HG02884 (cell line): ENCODE measurements around the gene CAPN10.
A peak's percentile ranks its signal among the peaks of the same experiment; 100 is the strongest.
"Not testable (repeated sequence)": the region's sequence is repeated elsewhere in the genome, so short reads cannot be mapped to it uniquely, and the experiment has no call there.

ENCODE experiments used
- ATAC-seq: cut with Tn5 transposase; IDR thresholded peaks from one replicate; pipeline ENCODE4 v1.9.1; 2021; ENCODE audit warnings: mild to moderate bottlenecking, moderate library complexity; ENCODE audit not compliant: unreplicated experiment

CAPN10 gene, protein sequence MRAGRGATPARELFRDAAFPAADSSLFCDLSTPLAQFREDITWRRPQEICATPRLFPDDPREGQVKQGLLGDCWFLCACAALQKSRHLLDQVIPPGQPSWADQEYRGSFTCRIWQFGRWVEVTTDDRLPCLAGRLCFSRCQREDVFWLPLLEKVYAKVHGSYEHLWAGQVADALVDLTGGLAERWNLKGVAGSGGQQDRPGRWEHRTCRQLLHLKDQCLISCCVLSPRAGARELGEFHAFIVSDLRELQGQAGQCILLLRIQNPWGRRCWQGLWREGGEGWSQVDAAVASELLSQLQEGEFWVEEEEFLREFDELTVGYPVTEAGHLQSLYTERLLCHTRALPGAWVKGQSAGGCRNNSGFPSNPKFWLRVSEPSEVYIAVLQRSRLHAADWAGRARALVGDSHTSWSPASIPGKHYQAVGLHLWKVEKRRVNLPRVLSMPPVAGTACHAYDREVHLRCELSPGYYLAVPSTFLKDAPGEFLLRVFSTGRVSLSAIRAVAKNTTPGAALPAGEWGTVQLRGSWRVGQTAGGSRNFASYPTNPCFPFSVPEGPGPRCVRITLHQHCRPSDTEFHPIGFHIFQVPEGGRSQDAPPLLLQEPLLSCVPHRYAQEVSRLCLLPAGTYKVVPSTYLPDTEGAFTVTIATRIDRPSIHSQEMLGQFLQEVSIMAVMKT

DNA sequence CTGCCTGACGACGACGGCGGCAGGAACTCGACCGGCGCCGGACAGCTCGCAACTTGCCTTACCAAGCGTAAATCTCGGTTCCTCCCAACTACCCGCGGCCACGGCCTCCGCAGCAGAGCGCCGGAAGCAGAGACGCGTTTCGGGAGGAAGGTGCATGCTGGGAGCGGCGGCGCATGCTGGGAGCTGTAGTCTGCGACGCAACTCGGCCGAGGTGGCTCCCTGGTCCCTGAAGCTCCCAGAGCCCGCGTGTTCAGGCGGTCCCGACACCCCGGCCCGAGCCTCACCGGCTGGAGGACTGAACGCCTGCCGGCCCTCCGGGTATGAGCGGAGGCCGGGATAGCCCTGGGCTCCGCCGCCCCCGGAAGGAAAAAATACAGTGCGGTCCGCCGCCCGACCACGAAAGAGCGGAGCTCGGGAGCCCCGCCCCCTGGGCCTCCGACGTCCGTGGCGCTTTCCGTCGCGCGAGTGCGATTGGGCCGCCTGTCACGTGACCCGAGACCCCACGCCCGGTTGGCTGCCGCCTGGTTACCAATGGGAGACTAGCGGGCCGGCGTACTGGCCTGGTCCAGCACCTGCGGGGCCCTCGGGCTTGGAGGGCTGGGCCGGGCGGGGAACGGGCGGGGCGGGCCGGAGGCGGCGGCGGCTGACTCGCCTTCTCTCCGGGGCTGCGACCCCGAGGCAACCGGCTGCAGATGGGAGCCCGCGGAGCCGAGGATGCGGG lies at the start of gene CAPN10:
Gene CAPN10, plus strand, starts transcription at position 537 of the 721 bp plus-strand sequence. Its CDS starts 178 bp downstream, at position 715.
- ATAC-seq = peak; percentile 56

DNA sequence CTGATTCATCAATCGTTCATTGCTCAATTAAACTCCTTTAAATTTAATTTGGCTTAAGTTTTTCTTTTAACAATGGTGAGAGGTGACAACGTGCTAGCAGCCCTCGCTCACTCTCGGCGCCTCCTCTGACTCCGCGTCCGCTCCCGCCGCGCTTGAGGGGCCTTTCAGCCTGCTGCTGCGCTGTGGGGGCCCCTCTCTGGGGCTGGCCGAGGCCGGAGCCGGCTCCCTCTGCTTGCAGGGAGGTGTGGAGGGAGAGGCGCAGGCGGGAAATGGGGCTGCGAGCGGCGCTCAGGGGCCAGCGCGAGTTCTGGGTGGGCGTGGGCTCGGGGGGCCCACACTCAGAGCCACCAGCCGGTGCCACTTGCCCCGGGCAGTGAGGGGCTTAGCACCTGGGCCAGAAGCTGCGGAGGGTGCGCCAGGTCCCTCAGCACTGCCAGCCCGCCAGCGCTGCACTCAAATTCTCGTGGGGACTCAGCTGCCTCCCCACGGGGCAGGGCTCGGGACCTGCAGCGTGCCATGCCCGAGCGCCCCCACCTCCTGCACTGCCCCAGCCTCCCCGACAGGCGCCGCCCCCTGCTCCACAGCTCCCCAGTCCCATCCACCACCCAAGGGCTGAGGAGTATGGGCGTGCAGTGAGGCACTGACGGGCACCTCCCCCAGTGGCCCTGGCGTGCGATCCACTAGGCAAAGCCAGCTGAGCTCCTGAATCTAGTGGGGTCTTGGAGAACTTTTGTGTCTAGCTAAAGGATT lies 48.3 kb upstream of the CAPN10 start:
- no peak for ATAC-seq

DNA sequence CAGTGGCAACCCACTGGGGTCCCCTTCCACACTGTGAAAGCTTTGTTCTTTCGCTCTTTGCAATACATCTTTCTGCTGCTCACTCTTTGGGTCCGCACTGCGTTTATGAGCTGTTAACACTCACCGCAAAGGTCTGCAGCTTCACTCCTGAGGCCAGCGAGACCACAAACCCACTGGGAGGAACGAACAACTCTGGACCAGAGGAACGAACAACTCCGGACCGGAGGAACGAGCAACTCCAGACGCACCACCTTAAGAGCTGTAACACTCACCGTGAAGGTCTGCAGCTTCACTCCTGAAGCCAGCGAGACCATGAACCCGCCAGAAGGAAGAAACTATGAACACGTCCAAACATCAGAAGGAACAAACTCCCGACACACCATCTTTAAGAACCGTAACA lies 47.4 kb upstream of the CAPN10 start:
- ATAC-seq = not testable (repeated sequence)

DNA sequence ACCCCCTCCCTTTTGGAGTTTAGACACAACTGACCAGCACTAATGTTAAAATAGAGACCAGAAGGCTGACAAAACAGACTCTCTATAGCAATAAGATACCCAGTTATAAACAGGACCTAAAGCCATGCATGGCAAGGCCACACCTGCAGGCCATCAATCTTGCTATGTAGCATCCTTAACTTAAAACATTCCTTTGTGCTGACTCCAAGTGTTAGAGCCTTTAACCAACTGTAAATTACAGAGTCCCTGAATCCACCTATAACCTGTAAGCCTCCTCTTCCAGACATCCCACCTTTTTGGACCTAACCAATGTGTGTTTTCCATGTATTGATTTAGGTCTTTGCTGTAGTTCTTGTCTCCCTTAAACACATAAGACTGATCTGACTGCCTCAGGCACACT lies 46.6 kb upstream of the CAPN10 start:
- no peak for ATAC-seq

DNA sequence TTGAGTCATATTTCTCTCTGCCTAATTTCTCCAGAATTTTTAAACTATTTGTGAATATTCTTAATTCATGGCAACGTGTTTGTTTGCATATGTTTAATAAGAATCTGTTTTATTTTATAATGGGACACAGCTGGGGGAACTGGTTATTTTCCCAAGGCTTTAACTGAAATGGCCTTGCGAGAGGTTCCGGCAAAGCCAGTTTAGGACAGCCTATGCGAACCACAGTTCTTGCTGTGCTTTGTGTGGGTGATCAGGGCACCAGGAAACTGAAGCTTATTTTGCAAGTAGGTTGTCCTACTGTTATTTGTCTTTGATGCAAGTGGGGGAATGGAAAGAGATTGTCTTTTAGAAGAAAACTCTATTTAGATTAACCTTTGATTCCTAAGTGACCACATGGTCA lies 35.2 kb upstream of the CAPN10 start:
- no peak for ATAC-seq

DNA sequence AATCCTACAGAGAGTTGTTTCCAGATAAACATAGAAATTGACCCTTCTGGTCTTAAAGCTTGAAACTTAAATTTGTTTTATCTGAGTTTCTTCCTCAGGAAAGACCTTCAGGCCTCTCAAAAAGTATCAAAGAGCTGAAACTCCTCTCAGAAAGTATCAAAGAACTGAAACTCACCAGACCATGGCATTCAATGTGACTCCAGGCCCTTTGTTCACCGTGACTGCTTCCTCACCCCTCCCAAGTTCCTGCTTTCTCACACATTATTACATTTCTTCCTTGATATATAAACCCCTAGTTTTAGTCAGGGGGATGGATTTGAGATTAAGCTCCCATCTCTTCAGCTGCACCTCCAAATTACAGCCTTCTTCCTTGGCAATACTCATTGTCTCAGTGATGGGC lies 34.7 kb upstream of the CAPN10 start:
- no peak for ATAC-seq

DNA sequence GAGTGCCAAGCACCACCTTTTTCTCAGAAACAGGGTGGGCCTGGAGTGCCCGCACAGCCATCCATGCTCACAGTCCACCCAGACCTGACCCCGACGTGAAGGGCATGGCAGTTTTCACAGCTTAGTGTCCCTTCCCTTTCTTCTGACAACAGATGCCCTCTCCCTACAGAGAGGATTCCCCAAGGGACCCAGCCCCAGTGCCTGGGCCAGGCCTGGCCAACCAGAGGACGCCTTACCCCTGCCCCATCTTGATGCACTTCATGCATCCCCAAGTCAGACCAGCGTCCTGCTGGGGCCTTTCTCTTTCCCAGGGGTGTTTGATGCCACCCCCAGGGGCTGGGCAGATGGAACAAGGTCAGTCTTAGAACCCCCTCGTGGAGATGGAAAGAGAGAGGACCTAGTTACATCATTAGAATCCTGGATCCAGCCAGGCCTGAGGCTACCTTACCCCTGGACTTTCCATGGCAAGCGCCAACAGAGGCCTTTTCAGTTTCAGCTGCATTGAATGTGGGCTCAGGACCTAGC lies 32.5 kb upstream of the CAPN10 start:
- ATAC-seq = no peak

DNA sequence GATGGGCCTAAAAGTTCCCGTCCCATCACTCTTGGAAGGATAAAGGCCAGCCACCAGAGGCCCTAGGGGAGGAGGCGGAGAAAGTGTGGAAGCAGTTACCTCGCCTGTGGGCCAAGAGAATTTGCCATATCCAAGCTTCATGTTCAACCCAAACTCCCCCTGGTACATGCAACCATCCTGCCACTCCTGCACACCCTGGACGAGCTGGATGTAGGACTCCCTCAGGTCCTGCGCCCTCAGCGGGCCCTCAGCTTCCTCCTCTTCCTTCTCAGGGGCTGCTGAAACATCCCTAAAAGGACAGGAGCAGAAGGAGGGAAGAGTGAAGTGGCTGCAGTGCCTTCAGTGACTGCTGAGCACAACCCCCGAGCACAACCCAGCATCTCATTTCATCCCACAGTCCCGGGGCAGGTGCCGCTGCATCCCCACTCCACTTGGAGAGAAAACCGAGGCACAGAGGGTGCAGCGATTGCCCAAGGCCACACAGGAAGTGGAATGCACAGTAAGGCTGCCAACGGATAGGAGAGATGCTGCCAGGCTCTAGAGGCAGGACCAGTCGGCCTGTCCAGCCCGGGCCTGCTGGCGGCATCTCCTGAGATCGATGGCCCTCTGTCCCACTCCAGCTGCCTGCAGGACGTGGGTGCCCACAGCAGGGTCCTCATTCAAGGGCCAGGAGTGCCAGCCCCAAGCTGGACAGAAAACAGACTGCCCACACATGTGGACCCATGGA lies 31.6 kb upstream of the CAPN10 start:
- no peak for ATAC-seq

DNA sequence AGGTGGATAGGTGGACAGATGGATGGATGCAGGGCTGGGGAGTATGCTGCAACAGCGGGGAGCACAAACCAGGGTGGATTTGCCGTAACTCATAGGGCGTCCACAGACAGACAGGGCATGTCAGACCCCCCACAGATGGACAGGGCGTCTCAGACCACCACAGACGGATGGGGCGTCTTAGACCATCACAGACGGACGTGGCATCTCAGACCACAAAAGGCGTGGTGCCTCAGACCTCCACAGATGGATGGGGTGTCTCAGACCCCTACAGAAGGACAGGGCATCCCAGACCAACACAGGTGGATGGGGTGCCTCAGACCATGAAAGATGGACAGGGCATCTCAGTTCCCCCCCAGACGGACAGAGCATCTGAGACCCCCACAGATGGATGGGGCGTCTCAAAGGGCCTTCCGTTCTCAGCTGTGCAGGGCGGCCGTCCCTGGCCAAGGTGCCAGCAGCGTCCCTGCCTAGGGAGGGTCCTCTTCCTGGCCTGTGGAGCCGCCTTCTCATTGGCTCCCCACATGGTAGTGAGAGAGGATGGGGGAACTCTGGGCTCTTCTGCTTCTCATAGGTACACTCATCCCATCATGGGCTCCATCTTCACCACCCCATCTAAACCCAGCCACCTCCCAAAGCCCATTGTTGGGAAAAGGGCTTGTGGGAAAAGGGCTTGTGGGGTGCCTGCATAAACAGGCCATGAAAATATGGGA lies 30.8 kb upstream of the CAPN10 start:
- ATAC-seq = no peak

DNA sequence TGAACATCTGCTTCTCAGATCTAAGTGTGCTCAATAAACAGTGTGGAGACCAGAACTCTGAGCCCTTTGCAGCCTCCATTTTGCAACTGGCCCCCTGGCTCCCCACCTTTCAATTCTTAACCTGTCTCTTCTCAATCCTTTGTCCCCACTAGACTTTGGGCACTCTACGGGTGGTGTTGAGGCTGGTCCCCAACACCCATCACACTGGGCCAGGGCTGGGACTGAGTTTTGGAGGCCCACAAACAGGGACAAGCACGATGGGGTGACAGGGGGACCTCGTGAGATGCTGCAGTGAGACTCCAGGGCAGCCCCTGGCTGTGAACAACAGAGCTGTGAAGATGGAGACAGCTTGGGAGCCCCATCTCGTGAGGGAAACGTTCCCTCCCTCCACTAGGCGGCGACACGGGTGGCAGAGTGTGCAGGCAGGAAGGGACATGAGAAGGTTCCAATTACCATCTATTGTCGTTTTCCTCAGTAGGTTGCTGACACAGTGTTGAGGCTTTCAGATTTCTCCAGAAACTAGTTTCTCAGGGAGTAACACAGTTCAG lies 29.9 kb upstream of the CAPN10 start:
- ATAC-seq = no peak

DNA sequence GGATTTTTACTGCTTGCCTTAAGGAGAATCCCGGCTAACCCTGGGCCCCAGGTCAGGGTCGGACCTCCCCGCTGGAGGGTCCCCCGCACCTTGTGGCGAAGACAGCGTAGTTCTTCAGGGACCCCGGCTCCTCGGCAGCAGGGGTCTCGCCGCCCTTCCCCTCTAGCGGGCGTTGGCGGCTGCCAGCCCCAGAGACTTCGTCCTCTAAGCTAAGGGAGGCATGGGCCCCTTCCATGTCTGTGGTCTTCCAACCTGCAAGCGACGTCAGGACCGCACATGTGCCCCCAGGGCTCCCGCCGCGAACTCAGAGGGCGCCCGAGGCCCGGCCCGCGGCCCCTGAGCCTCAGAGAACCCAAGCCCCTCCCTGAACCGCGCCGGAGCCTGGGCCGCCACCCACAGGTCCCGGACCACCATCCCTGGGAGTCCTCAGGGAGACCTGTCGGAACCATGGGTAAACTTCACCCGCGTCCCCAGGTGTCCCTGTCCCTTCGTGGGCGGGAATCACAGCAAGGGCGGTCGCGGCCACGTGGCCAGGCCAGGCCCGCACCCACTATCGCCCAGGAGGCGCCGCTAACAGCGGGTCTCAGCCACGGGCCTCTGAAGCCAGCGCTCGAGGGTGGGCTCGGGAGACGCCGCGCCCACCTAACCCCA lies 29.3 kb upstream of the CAPN10 start:
- ATAC-seq = no peak

DNA sequence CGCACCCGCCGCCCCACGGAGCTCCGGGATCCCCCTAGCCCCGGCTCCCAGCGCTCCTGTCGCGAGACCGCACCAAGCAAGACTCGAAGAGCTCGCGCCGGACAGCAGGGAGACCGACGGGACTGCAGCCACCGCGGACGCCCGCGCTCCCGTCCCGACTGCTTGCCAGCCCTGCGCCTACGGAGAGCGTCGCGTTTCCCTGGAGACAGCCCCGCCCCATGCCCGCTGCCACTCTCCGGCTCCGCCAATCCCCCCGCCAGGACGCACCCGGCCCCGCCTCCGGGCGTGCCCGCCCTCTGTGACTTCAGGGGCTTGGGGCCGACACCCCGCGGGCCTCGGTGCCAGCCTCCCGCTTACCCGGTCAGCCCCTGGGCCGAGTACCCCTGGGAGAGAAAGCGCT lies 28.7 kb upstream of the CAPN10 start, which contains the start of gene ANKMY1:
Gene ANKMY1, minus strand, starts transcription at position 181 of the 400 bp plus-strand sequence. CDS start 653 bp downstream, outside the sequence.
- no peak for ATAC-seq

DNA sequence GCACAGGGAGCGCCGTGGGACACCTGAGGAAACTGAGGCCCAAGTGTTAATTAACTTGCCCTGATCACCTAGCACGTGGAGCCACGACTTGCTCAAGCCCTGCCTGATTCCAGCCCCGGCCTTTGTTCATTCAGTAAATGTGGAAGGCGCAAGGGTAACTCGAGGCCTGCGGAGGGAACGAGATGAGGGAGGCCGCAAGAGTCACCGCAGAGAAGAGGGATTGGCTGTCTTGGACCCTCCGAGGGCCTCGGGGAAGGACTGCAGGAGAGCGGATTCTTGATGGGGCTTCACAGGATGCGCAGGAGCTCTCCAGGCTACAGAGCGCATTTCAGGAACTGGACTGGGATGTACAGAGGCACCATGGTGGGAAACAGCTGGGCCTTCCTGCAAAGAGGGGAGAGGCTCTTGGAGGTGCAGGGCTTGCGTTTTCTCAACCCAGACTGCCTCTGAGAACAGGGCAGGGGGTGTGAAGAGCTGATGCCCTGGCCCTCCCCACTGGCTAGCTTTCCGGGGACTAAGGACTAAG lies 28.2 kb upstream of the CAPN10 start:
- ATAC-seq = no peak

DNA sequence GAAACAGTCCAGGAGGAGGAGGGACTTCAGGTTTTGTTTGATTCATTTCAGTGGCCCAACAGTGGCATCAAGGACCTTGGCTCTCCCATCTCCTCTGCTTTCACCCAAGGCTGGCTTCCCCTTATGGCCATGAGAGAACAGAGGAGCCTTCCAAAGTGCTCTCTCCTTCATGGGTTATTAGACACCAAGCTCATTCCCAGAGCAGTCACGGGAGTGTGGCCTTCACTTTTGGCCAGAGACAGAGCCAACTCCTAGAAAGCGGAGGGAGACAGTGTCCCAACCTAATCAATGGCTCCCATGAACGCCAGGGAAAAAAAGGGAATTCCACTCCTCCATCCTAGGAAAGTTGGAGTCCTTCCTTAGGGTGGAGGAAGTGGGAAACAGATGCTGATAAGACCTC lies 27.2 kb upstream of the CAPN10 start:
- no peak for ATAC-seq

DNA sequence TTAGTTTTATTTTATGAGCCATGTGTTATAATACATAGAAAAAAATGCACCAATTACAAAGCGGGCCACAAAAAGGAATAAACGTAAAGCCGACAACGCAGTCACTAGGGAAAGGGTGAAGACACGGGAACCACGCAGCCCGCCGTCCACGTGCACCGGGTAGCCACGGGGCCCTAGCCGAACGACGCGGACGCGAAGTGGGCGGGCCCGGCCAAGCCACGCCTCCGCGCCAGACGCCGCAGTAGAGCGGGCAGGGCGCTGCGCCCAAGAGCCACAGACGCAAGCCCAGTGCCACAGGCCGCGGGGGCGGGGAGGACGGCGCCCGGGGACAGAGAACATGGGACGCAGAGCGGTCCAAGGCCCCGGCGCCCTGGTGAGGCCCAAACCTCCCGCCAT lies 26.5 kb upstream of the CAPN10 start, which contains the start of gene DUSP28:
Gene DUSP28, plus strand, starts transcription at position 274 of the 396 bp plus-strand sequence. CDS start 328 bp downstream, outside the sequence.
- peak; percentile 48 for ATAC-seq

DNA sequence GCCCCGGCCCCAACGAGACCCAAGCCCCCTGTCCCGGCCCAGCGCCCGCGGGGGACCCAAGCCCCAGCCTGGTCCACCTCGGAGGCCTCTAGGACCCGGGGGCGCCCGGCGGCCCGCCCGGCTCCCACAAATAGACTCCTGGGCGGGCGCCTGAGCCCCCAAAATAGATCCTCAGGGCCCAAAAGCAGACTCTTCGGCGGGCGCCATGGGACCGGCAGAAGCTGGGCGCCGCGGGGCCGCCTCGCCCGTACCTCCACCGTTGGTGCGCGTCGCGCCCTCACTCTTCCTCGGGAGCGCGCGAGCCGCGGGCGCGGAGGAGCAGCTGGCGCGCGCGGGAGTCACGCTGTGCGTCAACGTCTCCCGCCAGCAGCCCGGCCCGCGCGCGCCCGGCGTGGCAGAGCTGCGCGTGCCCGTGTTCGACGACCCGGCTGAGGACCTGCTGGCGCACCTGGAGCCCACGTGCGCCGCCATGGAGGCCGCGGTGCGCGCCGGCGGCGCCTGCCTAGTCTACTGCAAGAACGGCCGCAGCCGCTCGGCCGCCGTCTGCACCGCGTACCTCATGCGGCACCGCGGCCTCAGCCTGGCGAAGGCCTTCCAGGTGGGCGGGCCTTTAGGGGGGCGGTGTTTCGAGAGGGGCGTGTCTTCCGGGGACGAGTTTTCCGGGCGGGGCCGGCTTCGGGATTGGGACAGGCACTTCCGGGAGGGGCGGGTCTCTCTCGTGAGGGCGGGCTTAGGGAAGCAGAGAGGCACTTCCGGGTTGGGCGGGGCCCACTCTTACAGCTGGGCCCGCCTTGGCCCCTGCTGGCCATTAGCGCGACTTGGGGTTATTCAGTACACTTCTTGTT lies 25.8 kb upstream of the CAPN10 start:
- peak; percentile 52 for ATAC-seq

DNA sequence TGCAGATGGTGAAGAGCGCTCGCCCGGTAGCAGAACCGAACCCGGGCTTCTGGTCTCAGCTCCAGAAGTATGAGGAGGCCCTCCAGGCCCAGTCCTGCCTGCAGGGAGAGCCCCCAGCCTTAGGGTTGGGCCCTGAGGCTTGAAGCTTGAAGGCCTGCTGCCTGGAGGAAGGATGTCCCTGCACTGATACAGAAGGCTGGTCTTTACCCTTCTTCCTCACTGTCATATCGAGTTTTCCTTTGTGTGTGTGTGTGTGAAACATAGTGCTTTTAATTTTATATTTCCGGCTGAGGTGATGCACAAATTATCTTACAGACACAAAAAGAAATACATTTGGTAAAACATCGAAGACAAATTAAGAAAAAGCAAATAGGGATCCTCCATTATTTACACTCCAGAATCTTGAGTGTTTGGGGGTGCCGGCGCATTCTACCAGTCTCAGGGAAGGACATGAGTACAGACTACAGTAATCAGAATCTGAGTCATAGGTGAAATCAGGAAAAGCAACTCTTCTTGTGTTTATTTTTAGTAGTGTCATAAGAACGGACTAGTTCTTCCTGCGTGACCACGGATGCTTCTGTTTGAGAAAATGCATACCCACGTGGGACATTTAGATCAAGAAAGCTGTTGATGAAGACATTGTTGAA lies 25.1 kb upstream of the CAPN10 start:
- ATAC-seq = no peak
